Breast epithelium (tissue), 4 donors: ENCODE results near the gene CPO. TPM values are rescaled to one million over a fixed set of nuclear protein-coding genes. Genes with fewer than 3 reads are reported as not detected.
A peak's percentile ranks its signal among the peaks of the same experiment; 100 is the strongest.

Source experiments
- DNase-seq, 2 donors: peaks; one replicate each; pipeline ENCODE4 v3.0.0-alpha.2; 2019; ENCODE audit warnings: low spot score in 2 of 2
- H3K27ac ChIP-seq, 2 donors: fragments of 200-600 bp; sonication (generic) in 1 of 2; one replicate each; pipeline ENCODE4 v1.5.1; 2016 to 2019; ENCODE audit warnings: mild to moderate bottlenecking in 1 of 2
- H3K27me3 ChIP-seq, 2 donors: fragments of 200-600 bp; sonication (generic) in 1 of 2; one replicate each; pipeline versions ENCODE4 v1.5.1 to v1.6.0; 2017 to 2019; ENCODE audit warnings: control low read depth in 1 of 2, mild to moderate bottlenecking in 1 of 2
- H3K36me3 ChIP-seq: fragments of 200-600 bp; one replicate; pipeline ENCODE4 v1.5.1; 2019
- H3K4me1 ChIP-seq, 2 donors: fragments of 200-600 bp; sonication (generic); one replicate each; pipeline ENCODE4 v1.5.1; 2016 to 2019; ENCODE audit warnings: control low read depth in 1 of 2
- H3K4me3 ChIP-seq, 3 donors: fragments of 200-600 bp; sonication (generic); 1 replicate in 2 of 3; 2 replicates in 1 of 3; pipeline ENCODE4 v1.5.1; 2016 to 2019; ENCODE audit warnings: mild to moderate bottlenecking in 3 of 3, moderate library complexity in 2 of 3
- H3K9me3 ChIP-seq, 2 donors: fragments of 200-600 bp; sonication (generic) in 1 of 2; one replicate each; pipeline ENCODE4 v1.5.1; 2016 to 2019; ENCODE audit warnings: control low read depth in 1 of 2
- CTCF ChIP-seq, 3 donors: fragments of 450-650 bp; IDR thresholded peaks; one replicate each; pipeline ENCODE4 v1.5.1; 2016 to 2017; ENCODE audit warnings: antibody characterized with exemption in 3 of 3, mild to moderate bottlenecking in 3 of 3, moderate library complexity in 3 of 3
- POLR2A ChIP-seq: fragments of 450-650 bp; IDR thresholded peaks from one replicate; pipeline ENCODE4 v1.6.1; 2016; ENCODE audit warnings: antibody characterized with exemption, mild to moderate bottlenecking, moderate library complexity
- POLR2AphosphoS5 ChIP-seq, 3 donors: sonication (generic); formaldehyde crosslinking; IDR thresholded peaks; one replicate each; pipeline ENCODE4 v1.6.1; 2017; ENCODE audit warnings: antibody characterized with exemption in 3 of 3
- intact Hi-C: fragments of 100-400 bp; cut with DNase I; formaldehyde crosslinking; loops from one replicate; pipeline ENCODE4 v1.15.1; 2023; ENCODE audit warnings: low total_unique reads
- total RNA-seq, 3 donors: library from RNA; depleted of rRNA; stranded (reverse); fragments of >200 nt; gene quantifications; one replicate each; pipeline ENCODE4 v1.1.0, GENCODE V29; 2016

The CPO gene
- total RNA-seq, 3 donors from 2014 or later = 0.66 to 1.6 (median 0.96) TPM

- intact Hi-C loops = no loop called here
- H3K4me1 ChIP-seq = no peaks in the 10 kb centered on the region
- no peaks in the 10 kb centered on the region for H3K27me3 ChIP-seq
- no peaks in the 10 kb centered on the region for H3K9me3 ChIP-seq
- no peak for DNase-seq
- TF ChIP-seq POLR2AphosphoS5 (IDR thresholded peaks at IDR 0.05) (no peak), POLR2A (no peak), CTCF (IDR thresholded peaks at IDR 0.05) (peak in 1 of 3 donors; percentile 44)
- no peak overlapping the region for H3K4me3 ChIP-seq
- H3K27ac ChIP-seq = no peak overlapping the region
- H3K36me3 ChIP-seq = no peaks in the 10 kb centered on the region
Measured at GRCh38 chr2:206989311-206989710, 50.0 kb downstream of the CPO start.

GRCh38 chr2:206990360-206990759 is 51.0 kb downstream of the CPO start:
- H3K9me3 ChIP-seq = no peaks in the 10 kb centered on the region
- intact Hi-C loops = no loop called here
- H3K27me3 ChIP-seq = no peaks in the 10 kb centered on the region
- no peak for DNase-seq
- H3K27ac ChIP-seq = no peak overlapping the region
- H3K4me1 ChIP-seq = no peaks in the 10 kb centered on the region
- H3K4me3 ChIP-seq = no peak overlapping the region
- H3K36me3 ChIP-seq = no peaks in the 10 kb centered on the region
- TF ChIP-seq POLR2A (no peak), POLR2AphosphoS5 (IDR thresholded peaks at IDR 0.05) (no peak), CTCF (IDR thresholded peaks at IDR 0.05) (no peak)

- Histone ChIP-seq H3K27ac (no peak overlapping the region), H3K27me3 (no peaks in the 10 kb centered on the region), H3K36me3 (no peaks in the 10 kb centered on the region), H3K9me3 (no peaks in the 10 kb centered on the region), H3K4me1 (no peaks in the 10 kb centered on the region), H3K4me3 (no peak overlapping the region)
- no peak for DNase-seq
- TF ChIP-seq CTCF (IDR thresholded peaks at IDR 0.05) = no peak
- no peak for TF ChIP-seq POLR2A
- intact Hi-C loops = no loop called here
Measured at GRCh38 chr2:206991070-206991469, 51.8 kb downstream of the CPO start.

DNA sequence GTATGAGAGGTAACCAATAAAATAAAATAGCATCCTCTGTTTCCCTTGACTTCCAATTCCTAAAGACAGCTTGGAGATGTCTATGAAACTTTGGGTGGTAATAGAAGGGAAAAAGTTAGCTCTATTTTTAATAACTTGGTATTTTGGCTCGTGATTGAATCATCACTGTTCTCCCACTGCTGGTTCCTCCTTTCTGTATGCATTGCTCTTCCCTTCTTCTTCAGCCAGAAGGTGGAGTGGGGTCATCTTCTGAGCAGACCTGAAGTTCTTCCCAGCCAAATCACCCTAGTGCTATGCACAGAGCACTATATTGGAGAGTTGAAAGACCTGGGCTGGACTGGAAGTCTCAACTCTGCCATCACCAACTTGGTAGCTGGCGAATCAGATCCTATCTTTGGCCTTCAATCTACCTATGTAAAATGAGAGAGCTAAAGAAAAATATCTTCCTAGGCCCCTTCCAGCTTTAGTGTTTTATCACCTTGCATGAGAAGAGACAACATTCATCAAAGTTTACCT is 54.1 kb downstream of the CPO start:
- Histone ChIP-seq H3K4me3 (no peak overlapping the region), H3K36me3 (no peaks in the 10 kb centered on the region), H3K9me3 (peaks cover 0 to 4% of the 10 kb centered on the region in 2 donors), H3K4me1 (no peaks in the 10 kb centered on the region), H3K27ac (peak overlapping the region in 1 of 2 donors; percentile 16), H3K27me3 (no peaks in the 10 kb centered on the region)
- intact Hi-C loops = no loop called here
- TF ChIP-seq POLR2AphosphoS5 (IDR thresholded peaks at IDR 0.05) (no peak), POLR2A (no peak)
- DNase-seq = no peak

GRCh38 chr2:206993964-206994363 is 54.6 kb downstream of the CPO start:
- Histone ChIP-seq H3K27ac (no peak overlapping the region), H3K4me3 (no peak overlapping the region), H3K9me3 (peaks cover 0 to 4% of the 10 kb centered on the region in 2 donors), H3K4me1 (no peaks in the 10 kb centered on the region), H3K36me3 (no peaks in the 10 kb centered on the region), H3K27me3 (no peaks in the 10 kb centered on the region)
- no peak for TF ChIP-seq POLR2AphosphoS5 (IDR thresholded peaks at IDR 0.05)
- no peak for TF ChIP-seq CTCF (IDR thresholded peaks at IDR 0.05)
- no peak for TF ChIP-seq POLR2A
- DNase-seq = peak in 1 of 2 donors; percentile 25
- intact Hi-C loops = no loop called here

GRCh38 chr2:206996556-206997065 is 57.3 kb downstream of the CPO start:
- Histone ChIP-seq H3K36me3 (peaks cover 7% of the 10 kb centered on the region), H3K4me1 (no peaks in the 10 kb centered on the region), H3K4me3 (no peak overlapping the region), H3K9me3 (peaks cover 4 to 10% of the 10 kb centered on the region in 2 donors), H3K27ac (no peak overlapping the region), H3K27me3 (no peaks in the 10 kb centered on the region)
- intact Hi-C loops = no loop called here
- TF ChIP-seq POLR2A = no peak
- no peak for TF ChIP-seq CTCF (IDR thresholded peaks at IDR 0.05)
- no peak for TF ChIP-seq POLR2AphosphoS5 (IDR thresholded peaks at IDR 0.05)
- DNase-seq = no peak
